GM18508 (cell line): Measurements from ENCODE around the gene CST11.

Source experiments
- ATAC-seq: cut with Tn5 transposase; IDR thresholded peaks from one replicate; pipeline ENCODE4 v1.9.1; 2021; ENCODE audit warnings: moderate number of reproducible peaks; ENCODE audit not compliant: insufficient read depth, unreplicated experiment

The CST11 gene

DNA sequence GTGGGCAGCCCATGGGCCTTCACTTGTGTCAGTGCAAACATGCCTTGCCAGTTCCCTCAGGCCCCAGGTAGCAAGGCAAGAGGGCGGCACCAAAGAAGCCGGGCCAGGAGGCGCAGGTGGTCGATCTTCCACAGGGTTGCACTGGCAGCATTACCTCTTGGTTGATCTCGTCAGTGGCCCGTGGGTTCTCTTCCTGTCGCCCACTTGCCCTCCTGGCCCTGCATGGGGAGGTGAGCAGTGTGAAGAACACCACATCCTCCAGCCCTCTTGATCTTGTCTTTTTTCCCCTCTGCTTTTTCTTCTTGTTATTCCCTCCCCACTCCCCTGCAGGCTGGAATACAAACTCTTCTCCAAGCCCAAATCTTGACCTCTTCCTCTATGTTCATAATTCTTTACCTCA lies 3.0 kb upstream of the CST11 start:
- ATAC-seq, result no peak

DNA sequence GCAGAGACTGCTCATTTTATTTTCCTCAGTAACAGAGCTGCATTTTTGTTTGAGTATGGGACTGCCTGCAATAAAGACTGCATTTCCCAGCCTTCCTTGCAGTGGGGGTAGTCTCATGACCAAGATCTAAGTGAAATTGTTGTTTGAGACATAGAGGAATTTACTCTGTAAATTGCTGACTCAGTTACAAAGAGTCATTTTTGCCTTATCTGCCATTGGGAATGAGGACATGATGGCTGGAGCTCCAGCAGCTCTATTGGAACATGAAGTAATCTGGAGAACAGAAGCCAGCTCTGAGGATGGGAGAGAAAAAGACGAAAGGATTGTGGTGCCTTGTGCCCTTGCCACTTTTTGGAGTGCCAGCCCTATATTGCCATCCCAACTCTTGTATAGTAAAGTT lies 2.1 kb upstream of the CST11 start:
- ATAC-seq, result no peak

DNA sequence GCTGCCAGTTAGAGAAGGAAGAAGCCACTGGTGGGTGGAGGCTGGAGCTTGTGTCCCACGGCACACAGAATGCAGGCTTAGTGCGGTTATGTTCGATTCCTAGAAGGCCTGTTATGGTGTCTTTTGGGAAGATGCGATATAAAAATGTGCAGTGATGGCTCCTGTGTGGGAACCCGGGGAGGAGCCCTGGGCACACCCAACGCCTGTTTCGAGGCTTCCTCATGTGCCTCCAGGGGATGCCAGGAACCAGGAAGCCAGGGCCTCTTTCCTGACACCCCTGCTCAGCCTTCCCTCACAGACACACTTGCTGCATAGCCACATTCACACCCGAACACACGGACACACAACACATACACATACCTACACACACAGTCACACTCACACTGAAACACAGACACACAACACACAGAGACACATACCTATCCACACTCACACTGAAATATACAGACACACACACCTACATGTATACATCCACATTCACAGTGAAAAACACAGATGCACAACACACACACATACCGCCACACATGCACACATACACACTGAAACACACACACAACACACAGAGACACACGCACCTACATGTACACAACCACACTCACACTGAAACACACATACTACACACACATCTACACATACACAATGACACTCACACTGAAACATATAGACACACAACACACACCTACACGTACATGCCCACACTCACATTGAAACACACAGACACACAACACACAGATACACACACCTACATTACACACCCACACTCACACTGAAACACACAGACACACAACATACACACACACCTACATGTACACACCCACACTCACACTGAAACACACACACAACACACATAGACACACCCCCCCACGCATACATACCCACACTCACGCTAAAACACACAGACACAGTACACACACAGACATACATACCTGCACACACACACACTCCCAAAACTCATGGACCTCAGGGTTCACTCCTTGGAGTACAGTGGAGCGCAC lies 1.2 kb upstream of the CST11 start:
- no peak for ATAC-seq

DNA sequence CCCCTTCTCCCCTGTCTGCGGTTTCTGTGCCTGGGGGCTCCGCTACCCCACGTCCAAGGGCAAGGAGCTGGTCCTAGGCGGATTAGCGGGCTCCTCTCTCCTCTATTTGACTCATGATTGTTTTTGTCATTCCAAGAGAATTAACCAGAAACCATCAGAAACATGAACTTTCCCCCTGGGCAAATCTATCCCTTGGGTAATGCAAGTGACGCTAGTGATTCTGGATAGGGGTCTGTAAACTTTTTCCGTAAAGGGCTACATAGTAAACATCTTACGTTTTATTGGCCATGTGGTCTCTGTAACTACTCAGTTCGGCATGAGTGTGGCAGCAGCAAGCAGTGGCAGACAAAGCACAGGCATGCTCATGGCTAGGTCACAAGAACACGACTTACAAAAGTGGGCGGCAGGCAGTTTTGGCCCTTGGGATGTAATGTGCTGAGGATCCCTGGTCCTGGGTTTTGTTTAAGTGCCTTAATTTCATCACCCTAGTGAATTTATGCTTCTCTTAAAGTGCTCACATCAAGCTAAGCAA lies 654 bp downstream of the CST11 start:
- no peak for ATAC-seq

DNA sequence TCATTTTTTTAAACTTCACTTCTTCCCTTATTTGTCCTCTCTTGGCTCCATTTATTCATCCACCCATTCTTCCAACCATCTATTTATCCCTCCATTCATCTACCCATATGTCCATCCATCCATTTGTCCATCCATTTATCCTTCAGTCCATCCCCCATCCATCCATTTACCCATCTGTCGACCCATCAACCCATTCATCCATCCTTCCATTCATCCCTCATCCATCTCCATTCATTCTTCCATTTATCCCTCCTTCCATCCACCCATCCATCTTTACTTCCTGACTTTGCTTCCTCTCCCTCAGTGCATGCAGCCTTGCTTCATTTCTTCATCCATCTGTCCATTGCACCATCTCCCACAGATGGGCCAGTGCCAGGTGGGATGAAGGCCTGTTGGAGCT lies 1.8 kb downstream of the CST11 start:
- ATAC-seq, result no peak

DNA sequence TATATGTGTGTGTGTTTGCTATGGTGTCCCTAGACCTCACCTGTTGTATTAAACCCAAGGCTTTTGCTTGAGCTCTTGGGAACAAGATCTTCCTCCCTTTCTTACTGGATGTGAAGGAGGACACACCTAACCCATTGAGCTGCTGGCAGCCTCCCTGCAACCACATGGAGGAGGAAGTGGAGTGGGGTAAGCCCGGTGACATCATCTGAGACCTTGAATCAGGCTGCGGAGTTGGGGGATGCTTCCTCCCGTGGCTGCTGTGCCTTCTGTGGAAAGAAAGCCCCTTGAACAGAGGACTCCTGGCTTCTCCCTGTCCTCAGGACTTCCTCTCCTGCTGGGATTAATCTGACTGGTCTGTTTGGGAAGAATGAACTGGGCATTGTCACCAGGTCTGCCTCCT lies 3.3 kb downstream of the CST11 start:
- ATAC-seq, result no peak

DNA sequence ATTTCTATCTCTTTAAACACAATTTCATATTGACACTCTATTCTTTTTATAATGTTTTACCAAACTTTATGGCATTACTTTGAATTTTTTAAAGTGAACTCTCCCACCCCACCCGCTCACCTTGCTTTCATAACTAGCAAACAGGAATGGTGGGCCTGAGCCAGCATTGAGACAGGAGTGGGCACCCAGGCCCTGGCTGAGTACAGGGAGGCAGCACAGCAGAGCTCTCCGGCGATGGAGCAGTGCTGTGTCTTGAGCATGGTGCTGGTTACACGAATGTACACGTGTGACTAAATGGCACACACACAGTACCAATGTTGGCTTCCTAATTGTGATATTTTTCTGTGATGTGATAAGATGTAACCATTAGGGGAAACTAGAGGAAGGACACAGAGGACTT lies 4.5 kb downstream of the CST11 start:
- ATAC-seq, result no peak

DNA sequence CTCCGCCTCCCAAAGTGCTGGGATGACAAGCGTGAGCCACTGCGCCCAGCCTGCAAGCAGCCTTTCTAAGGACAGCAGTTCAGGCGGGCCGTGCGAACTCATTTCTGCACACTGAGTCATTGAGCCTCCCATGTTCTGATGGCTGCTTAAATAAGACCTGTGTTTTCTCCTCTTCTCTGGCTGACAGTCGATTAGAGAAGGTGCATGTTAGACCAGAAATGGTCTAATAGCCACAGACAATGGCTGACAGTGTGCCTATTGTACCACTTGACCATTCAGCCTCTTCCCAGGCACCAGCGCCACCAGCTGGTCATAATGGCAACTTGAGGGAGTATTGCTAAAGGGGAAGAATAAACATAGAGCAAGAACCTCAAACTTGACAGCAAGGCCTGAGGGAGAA lies 6.2 kb downstream of the CST11 start:
- ATAC-seq, result no peak

DNA sequence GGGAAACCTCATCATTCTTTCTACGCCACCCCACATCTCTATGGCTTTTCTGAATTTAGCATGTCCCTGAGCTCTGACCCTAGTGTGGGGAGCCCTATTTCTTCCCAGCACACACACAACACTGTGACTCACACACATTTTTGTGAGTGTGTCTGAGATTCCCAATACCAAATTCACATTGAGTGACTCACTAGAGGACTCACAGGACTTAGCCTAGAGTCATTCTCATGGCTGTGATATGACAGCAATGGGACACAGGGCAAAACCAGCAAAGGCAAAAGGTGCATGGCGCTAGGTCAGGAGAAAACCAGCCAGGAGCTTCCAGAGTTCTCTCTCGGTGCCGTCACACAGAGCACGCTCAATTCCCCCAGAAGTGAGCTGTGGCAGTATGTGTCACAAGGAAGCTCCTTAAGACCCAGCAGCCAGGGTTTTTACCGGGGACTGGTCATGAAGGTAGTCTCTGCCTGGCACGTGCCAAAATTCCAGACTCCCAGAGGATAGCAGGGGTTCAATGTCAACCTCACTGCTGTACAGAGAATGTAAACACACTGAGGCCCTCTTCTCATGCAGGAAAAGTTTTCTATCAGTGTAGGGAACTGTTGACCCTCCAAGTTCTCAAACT lies 7.0 kb downstream of the CST11 start:
- no peak for ATAC-seq

DNA sequence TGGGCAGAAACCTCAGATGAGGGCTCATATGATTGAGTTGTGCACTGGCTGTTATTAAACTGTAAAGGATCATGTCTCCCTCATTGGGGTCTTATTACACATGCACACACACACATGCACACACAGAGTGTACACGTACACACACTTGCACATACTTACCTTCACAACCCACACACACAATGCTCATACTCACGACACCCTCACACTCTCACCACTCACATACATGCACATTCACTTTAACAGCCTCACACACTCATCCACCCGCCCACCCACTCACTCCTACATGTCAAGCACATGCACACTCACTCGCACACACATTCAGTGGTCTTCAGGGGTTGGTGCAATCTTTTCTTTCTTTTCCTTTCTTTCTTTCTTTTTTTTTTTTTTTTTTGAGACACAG lies 7.8 kb downstream of the CST11 start:
- no peak for ATAC-seq

DNA sequence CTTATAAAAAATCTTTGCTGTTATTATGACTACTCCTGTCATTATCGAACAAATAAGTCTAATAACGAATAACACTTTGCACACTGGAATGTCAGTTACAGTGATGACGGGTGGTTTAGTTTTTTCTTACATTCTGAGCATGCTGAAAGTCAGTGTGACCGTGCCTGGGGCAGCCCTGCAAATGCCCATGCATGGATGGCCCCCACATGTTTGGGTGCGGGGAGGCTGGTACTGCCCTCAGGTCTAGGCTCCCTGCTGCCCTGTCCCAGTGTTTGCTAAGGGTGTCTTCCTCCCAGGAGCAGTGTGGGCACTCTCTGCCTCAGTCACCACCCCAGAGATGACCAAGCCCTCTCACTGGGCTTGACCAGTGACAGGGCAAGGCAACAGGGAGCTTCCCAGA lies 10.2 kb downstream of the CST11 start:
- no peak for ATAC-seq

DNA sequence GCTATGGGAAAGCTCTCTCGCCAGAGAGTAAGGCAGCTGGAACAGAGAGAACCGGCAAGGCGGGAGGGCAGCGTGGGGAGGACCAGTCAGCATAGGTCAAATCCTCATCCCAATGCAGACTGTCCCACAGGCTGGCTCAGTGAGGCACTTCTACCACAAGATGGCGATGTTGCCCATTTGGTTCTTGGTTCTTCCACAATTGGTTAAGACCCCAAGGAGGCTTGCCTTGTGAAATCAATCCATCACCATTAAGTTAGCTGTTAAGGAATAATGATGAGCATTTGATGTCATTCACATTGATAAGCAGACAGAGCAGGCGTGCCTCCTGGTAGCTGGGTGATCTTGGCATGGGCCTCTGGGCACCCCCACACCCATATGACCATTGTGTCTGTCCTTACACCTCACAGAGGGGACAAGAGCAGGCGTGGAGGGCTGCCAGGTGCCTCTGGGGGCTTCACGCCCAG lies 10.8 kb downstream of the CST11 start:
- ATAC-seq, result peak; percentile 40

DNA sequence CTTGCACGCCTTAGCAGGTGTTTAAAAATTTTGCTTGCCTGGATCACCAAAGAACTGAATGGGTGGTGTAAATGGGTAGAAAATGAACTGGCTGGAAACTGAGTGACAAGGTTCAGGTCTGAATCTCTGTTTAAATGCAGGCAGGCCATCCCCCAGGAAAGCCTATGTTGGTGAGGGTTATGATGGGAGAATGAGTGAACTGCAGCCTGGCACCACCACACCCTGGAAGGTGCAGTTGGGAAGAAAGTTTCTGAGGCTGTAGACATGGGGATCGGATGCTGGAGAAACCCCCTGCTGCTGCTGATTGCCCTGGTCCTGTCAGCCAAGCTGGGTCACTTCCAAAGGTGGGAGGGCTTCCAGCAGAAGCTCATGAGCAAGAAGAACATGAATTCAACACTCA lies 12.7 kb downstream of the CST11 start:
- ATAC-seq, result no peak

DNA sequence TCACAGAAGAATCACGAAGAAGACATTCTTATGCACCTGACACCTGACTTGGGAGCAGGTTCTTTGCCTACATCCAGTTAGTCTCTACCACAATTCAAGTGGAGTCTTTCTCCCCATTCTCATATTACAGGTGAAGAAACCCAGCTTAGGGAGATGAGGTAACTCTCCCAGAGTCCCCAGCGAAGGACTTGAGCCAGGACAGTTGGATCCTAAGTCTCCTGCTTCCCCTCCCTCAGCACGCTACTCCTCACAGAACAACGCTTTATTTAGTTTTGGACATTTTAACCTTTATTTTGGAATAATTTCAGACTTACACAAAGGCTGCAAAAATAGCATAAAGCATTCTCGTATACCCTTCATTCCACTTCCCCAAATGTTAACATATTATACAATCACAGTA lies 14.0 kb downstream of the CST11 start:
- no peak for ATAC-seq

DNA sequence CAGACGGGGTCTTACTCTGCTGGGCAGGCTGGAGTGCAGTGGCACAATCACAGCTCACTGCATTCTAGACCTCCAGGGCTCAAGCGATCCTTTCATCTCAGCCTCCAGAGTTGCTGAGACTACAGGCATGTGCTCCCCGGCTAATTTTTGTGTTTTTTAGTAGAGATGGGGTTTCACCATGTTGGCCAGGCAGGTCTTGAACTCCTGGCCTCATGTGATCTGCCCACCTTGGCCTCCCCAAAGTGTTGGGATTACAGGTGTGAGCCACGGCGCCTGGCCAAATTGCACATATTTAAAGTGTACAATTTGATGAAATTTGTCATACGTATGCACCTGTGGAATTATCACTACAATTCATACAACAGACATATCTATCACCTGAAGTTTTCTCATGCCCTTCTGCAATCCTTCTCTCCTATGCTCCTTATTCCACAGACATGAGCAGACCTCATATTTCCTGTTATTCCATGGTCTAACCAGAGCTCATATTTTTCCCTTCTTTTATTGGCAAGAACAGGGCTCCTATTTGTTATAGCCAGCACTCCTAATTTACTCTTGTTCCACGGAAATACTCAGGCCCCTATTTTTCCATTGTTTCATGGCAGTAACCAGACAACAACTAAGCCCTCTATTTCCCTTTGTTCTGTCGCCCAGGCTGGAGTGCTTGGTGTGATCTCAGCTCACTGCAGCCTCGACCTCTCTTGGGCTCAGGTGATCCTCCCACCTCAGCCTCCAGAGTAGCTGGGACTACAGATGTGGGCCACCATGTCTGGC lies 15.4 kb downstream of the CST11 start:
- no peak for ATAC-seq

DNA sequence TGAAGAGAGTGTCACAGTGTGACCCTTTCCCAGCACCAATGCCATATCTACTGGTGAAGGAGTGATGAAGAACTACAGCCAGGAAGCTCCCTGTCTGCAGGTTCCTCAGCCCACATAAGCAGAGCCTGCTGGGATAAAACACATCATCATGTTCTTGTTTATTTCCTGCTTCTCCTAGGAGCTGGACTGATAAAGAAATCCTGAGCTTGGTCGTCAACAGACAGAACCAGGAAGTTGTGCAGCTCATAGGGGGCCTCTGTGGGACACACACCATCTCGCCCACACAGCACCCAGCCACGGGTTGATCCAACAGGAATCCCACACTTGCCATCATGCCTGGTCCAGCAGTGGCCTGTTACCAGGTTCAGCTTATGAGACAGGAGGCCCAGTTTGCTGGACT lies 16.0 kb downstream of the CST11 start:
- no peak for ATAC-seq

DNA sequence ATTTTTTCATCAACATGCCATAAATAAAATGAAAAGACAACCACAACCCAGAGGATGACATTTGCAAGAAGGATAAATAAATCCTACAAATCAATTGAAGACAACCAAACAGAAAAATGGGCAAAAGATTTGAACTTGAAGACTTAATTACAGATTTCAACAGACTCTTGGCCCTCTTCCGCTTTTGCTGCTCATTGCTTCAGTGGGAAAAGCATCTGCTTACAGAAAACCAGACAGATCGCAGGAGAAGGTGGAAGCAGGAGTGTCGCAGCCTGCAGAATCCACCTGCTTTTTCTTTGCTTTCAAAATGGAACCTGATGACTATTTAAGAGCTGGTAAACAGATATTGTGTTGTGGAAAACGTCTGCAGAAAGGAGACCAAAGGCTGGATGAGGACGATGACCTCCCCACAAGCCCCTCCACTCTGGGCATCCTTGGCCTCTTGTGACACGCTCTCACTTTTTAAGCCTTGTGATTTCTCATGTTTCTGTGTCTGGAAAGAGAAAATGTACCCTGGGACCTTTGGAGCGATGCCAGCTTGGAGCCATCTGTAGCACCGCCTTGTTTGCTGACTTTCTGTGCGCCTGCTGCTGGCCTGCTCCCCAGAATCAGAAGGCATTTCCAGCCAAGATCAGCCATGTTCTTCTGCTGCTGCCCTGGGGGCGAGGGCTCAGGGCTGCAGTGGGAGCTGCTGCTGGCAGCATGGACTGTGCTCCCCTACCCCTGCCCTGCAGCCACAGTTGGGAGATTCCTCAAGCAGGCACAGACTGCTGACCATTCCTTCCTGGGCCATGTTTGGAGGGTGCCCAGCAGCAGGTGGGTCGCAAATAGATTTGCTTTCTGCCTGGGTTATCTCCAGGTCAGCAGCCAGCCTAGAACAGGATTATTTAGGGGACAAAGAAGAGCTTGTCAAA lies 16.8 kb downstream of the CST11 start:
- no peak for ATAC-seq

DNA sequence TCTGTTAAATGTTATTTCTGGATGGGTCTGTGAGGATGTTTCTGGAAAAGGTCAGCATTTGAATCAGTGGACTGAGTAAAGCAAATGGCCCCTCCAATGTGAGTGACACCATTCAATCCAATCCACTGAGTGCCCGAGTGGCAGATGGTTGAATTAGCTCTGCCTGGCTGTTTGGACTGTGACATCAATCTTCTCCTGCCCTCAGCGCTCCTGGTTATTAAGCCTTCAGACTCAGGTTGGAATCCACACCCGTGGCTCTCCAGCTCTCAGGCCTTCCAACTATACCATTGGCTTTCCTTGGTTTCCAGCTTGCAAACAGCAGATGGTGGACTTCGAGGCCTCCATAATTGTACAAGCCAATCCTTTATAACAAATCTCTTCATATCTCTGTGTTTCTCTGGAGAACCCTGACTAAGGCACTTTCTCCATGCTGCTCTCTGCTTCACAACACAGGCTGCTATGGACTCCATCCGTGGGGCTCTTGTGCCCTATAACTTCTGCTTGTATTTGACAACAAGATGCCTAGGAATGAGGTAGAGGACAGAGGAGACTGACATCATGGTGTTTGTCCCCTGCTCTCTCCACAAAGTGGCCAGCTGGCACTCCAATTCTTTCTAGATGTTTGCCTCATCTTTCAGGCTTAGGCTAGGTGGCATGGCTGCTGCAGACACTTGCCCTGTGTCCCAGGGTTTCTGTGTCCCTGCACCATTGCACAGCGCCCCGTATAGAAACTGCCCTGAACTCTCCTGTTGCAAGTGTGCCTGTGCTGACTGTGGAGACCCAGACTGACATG lies 18.0 kb downstream of the CST11 start:
- ATAC-seq, result no peak

DNA sequence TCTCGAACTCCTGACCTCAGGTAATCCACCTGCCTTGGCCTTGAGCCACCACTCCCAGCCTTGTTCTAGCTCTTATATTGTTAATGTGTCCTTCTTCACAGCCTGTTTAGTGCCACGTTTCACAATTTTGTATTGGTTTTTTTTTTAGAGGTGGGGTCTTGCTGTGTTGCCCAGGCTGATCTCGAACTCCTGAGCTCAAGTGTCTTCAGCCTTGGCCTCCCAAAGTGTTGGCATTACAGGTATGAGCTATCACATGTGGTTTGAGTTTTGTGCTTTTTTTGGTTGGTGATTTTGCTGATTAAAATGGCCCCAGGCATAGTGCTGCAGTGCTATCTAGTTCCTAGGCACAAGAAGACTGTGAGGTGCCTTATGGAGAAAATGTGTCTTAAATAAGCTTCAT lies 19.0 kb downstream of the CST11 start:
- ATAC-seq, result no peak
